Stomach (tissue), 9 donors: ENCODE data around the gene CFAP20DC. TPM values are rescaled to one million over a fixed set of nuclear protein-coding genes. Genes with fewer than 3 reads are reported as not detected.

ENCODE experiments used
- DNase-seq, 2 donors: peaks; one replicate each; pipeline versions ENCODE4 v3.0.0 to v3.0.0-alpha.2; 2013 to 2019
- H3K27ac ChIP-seq, 5 donors: fragments of 200-600 bp in 4 of 5; sonication (generic) in 4 of 5; one replicate each; pipeline ENCODE4 v1.5.1; 2013 to 2019; ENCODE audit warnings: mild to moderate bottlenecking in 1 of 5, moderate library complexity in 1 of 5
- H3K27me3 ChIP-seq, 3 donors: fragments of 200-600 bp; sonication (generic); one replicate each; pipeline ENCODE4 v1.5.1; 2017 to 2019; ENCODE audit warnings: mixed run types in 1 of 3
- H3K36me3 ChIP-seq, 4 donors: fragments of 200-600 bp; sonication (generic); 1 replicate in 3 of 4; 2 replicates in 1 of 4; pipeline ENCODE4 v1.5.1; 2016 to 2019
- H3K4me1 ChIP-seq, 4 donors: fragments of 200-600 bp; sonication (generic); one replicate each; pipeline ENCODE4 v1.5.1; 2016 to 2019
- H3K4me3 ChIP-seq, 4 donors: fragments of 200-600 bp; sonication (generic) in 3 of 4; one replicate each; pipeline ENCODE4 v1.5.1; 2016 to 2019; ENCODE audit warnings: mild to moderate bottlenecking in 1 of 4
- H3K9me3 ChIP-seq, 4 donors: fragments of 200-600 bp; sonication (generic); one replicate each; pipeline ENCODE4 v1.5.1; 2016 to 2019
- CTCF ChIP-seq, 7 experiments: fragments of 450-650 bp in 4 of 7; fragments of 200-600 bp in 3 of 7; sonication (generic) in 3 of 7; IDR thresholded peaks; one replicate each; pipeline ENCODE4 v1.5.1; 2016 to 2019; ENCODE audit warnings: antibody characterized with exemption in 7 of 7, control low read depth in 2 of 7, mild to moderate bottlenecking in 1 of 7
- EP300 ChIP-seq: sonication (generic); formaldehyde crosslinking; IDR thresholded peaks from one replicate; pipeline ENCODE4 v1.6.1; 2017; ENCODE audit warnings: antibody characterized with exemption
- POLR2A ChIP-seq, 4 donors: fragments of 450-650 bp; IDR thresholded peaks; one replicate each; pipeline ENCODE4 v1.6.1; 2016; ENCODE audit warnings: antibody characterized with exemption in 4 of 4, control low read depth in 2 of 4, mild to moderate bottlenecking in 1 of 4, moderate library complexity in 1 of 4
- POLR2AphosphoS5 ChIP-seq, 3 donors: sonication (generic); formaldehyde crosslinking; IDR thresholded peaks; one replicate each; pipeline ENCODE4 v1.6.1; 2016; ENCODE audit warnings: antibody characterized with exemption in 3 of 3
- WGBS, 5 donors: extraction: QIAGEN DNeasy Blood & Tissue Kit in 3 of 5; methylation state at CpG; one replicate each; pipeline versions ENCODE4 v1.1.5 to v1.1.7; 2013 to 2018; 5-methylcytosine and 5-hydroxymethylcytosine counted together
- intact Hi-C: fragments of 100-400 bp; cut with DNase I; formaldehyde crosslinking; loops from one replicate; pipeline ENCODE4 v1.15.1; 2023; ENCODE audit warnings: low total_unique reads
- polyA plus RNA-seq, 3 donors: library from polyadenylated mRNA; stranded (reverse); fragments of 200-250 nt; gene quantifications; one replicate each; pipeline ENCODE4 v1.2.3, GENCODE V29; 2013
- total RNA-seq, 5 donors: library from RNA; depleted of rRNA; stranded (reverse); fragments of >200 nt; gene quantifications; one replicate each; pipeline versions ENCODE4 v1.1.0 to v1.2.3, GENCODE V29; 2014 to 2016
- donor health status: healthy with polysubstance abuse.
- donor health status: Bipolar disorder and iron deficiency.
- donor health status: healthy.

The CFAP20DC gene
- total and polyA plus RNA-seq, 8 donors = 0.81 to 2.0 (median 1.00) TPM; not detected in 4

- intact Hi-C loops = no loop called here
- DNase-seq = no peak
- no peak overlapping the region for H3K4me3 ChIP-seq
- TF ChIP-seq POLR2AphosphoS5 (IDR thresholded peaks at IDR 0.05) = no peak
- no peaks in the 10 kb centered on the region for H3K9me3 ChIP-seq
- no peak overlapping the region for H3K27ac ChIP-seq
- no peaks in the 10 kb centered on the region for H3K27me3 ChIP-seq
- peaks cover 0 to 14% (median 0%) of the 10 kb centered on the region in 4 donors for H3K4me1 ChIP-seq
- H3K36me3 ChIP-seq = no peaks in the 10 kb centered on the region
- 59 to 72% (median 66%) methylated on average over 3 of the region's 3 CpGs for WGBS, 5 donors
These were observed 250.6 kb downstream of the CFAP20DC start for GRCh38 chr3:58799271-58799670.

- Histone ChIP-seq H3K36me3 (no peaks in the 10 kb centered on the region), H3K4me3 (no peak overlapping the region), H3K27me3 (no peaks in the 10 kb centered on the region), H3K4me1 (peaks cover 0 to 20% (median 0%) of the 10 kb centered on the region in 4 donors), H3K27ac (no peak overlapping the region), H3K9me3 (no peaks in the 10 kb centered on the region)
- WGBS, 5 donors = 71 to 85% (median 81%) methylated on average over 2 of the region's 2 CpGs
- TF ChIP-seq POLR2AphosphoS5 (IDR thresholded peaks at IDR 0.05) = no peak
- no peak for TF ChIP-seq POLR2A (IDR thresholded peaks at IDR 0.05)
- TF ChIP-seq CTCF (IDR thresholded peaks at IDR 0.05) = no peak
- TF ChIP-seq EP300 = no peak
- intact Hi-C loops = no loop called here
- DNase-seq = no peak
These were observed 251.5 kb downstream of the CFAP20DC start for GRCh38 chr3:58798312-58798711.

DNA sequence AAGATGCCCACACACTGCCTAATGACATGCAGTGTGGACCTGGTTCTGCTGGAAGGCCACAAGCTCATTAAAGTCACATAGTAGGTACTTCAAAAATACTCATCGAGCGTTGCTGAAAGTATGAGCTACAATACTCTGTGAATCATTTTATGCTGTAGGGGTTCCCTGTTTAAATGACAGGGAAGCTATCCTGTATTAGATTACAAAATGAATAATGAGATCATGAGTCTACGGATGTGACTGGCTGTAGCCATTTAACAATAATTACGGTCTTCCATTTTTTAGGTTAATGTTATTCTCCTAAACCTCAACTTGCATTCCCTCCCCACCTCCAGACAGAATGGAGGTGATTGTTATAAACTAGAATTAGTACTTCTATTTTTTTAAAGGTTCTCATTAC lies 255.1 kb downstream of the CFAP20DC start:
- Histone ChIP-seq H3K9me3 (no peaks in the 10 kb centered on the region), H3K27me3 (no peaks in the 10 kb centered on the region), H3K27ac (no peak overlapping the region), H3K4me3 (no peak overlapping the region), H3K4me1 (peaks cover 0 to 9% (median 0%) of the 10 kb centered on the region in 4 donors), H3K36me3 (no peaks in the 10 kb centered on the region)
- 92 to 98% (median 97%) methylated on average over 4 of the region's 4 CpGs for WGBS, 5 donors
- intact Hi-C loops = no loop called here
- TF ChIP-seq CTCF (IDR thresholded peaks at IDR 0.05) = no peak
- TF ChIP-seq POLR2A (IDR thresholded peaks at IDR 0.05) = no peak
- TF ChIP-seq EP300 = no peak
- no peak for TF ChIP-seq POLR2AphosphoS5 (IDR thresholded peaks at IDR 0.05)
- DNase-seq = no peak

GRCh38 chr3:58793938-58794337 lies 255.9 kb downstream of the CFAP20DC start:
- TF ChIP-seq CTCF (IDR thresholded peaks at IDR 0.05) = no peak
- TF ChIP-seq POLR2AphosphoS5 (IDR thresholded peaks at IDR 0.05) = no peak
- no peak for TF ChIP-seq EP300
- no peak for TF ChIP-seq POLR2A (IDR thresholded peaks at IDR 0.05)

DNA sequence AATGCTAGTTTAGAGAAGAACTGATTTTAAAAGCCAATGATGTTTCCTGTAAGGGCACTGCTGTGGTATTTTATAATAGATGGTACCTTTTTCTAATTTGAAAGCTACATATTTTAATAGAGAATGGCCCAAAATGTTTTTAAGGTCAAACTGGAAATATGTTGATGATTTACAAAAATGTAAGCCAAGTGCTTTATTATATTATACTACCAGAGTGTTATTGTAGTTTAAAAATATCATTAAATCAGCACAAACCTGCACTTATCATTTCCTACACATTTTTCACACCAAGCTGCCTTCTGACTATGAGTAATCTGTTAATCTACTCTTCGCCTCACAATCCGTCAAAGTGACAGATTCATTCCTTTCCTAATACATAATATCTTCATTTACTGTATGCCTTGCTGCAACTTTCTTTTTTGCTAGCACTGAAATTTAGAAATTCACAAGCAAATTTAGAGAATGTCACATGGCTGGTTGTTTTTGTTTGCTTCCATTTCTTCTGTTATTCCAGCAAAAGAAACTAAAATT lies 256.8 kb downstream of the CFAP20DC start:
- TF ChIP-seq EP300 = no peak
- Histone ChIP-seq H3K4me3 (no peak overlapping the region), H3K27me3 (no peaks in the 10 kb centered on the region), H3K36me3 (no peaks in the 10 kb centered on the region), H3K27ac (no peak overlapping the region), H3K4me1 (peaks cover 0 to 9% (median 0%) of the 10 kb centered on the region in 4 donors), H3K9me3 (no peaks in the 10 kb centered on the region)
- WGBS, 5 donors = 62 to 81% (median 69%) methylated on average over 2 of the region's 2 CpGs
- intact Hi-C loops = no loop called here
- no peak for DNase-seq

More at GRCh38 chr3:58793938-58794337, 255.9 kb downstream of the CFAP20DC start:
- DNase-seq = no peak
- 19 to 67% (median 61%) methylated on average over 3 of the region's 3 CpGs for WGBS, 5 donors
- no peaks in the 10 kb centered on the region for H3K36me3 ChIP-seq
- peaks cover 0 to 9% (median 0%) of the 10 kb centered on the region in 4 donors for H3K4me1 ChIP-seq
- intact Hi-C loops = no loop called here
- H3K4me3 ChIP-seq = no peak overlapping the region
- no peaks in the 10 kb centered on the region for H3K9me3 ChIP-seq
- no peak overlapping the region for H3K27ac ChIP-seq
- H3K27me3 ChIP-seq = no peaks in the 10 kb centered on the region
